GM10266 (cell line): Measurements from ENCODE around the gene SAMD15.

Experiments used
- DNase-seq: peaks from one replicate; pipeline ENCODE4 v3.0.0; 2012; ENCODE audit errors: extremely low spot score
- CTCF ChIP-seq: IDR thresholded peaks from 2 replicates; pipeline ENCODE4 v1.5.1; 2012; ENCODE audit warnings: mild to moderate bottlenecking, low read depth; ENCODE audit not compliant: control insufficient read depth, insufficient read depth; ENCODE audit errors: missing control alignments

SAMD15 gene

GRCh38 chr14:77426396-77426795 is 49.2 kb downstream of the SAMD15 start:
- no peak for TF ChIP-seq CTCF
- DNase-seq, result no peak

GRCh38 chr14:77436042-77436441 is 58.9 kb downstream of the SAMD15 start:
- DNase-seq, result no peak
- no peak for TF ChIP-seq CTCF

GRCh38 chr14:77438596-77438995 is 61.4 kb downstream of the SAMD15 start:
- no peak for TF ChIP-seq CTCF
- no peak for DNase-seq

GRCh38 chr14:77439861-77440260 is 62.7 kb downstream of the SAMD15 start:
- DNase-seq, result no peak
- no peak for TF ChIP-seq CTCF
